ENCODE data around the gene OR10V1.
"Not testable (repeated sequence)": the region's sequence is repeated elsewhere in the genome, so short reads cannot be mapped to it uniquely, and the experiment has no call there.

The OR10V1 gene

GRCh38 chr11:59708537-59708936 lies 5.1 kb downstream of the OR10V1 start:
- Histone ChIP-seq H3K9me3 (replicated peaks; ENCODE audit: low read length) (no peaks in the 10 kb centered on the region), H3K9ac (ENCODE audit: low read depth, low read length) (no peak overlapping the region), H3K36me3 (ENCODE audit: insufficient read depth, low read length) (no peaks in the 10 kb centered on the region), H3K4me1 (ENCODE audit: control insufficient read depth, insufficient read depth, low read length) (peaks cover 29% of the 10 kb centered on the region), H3K4me3 (ENCODE audit: low read length) (no peak overlapping the region), H3K4me2 (ENCODE audit: low read length) (no peak overlapping the region), H3K27me3 (ENCODE audit: control insufficient read depth, insufficient read depth, low read length) (no peaks in the 10 kb centered on the region)

GRCh38 chr11:59707371-59707770 lies 6.3 kb downstream of the OR10V1 start:
- no peaks in the 10 kb centered on the region for H3K36me3 ChIP-seq (ENCODE audit: insufficient read depth, low read length)
- H3K4me3 ChIP-seq (ENCODE audit: low read length): no peak overlapping the region
- H3K4me1 ChIP-seq (ENCODE audit: control insufficient read depth, insufficient read depth, low read length): peaks cover 29% of the 10 kb centered on the region
- H3K9me3 ChIP-seq (replicated peaks; ENCODE audit: low read length): no peaks in the 10 kb centered on the region
- peak overlapping the region; percentile 6 for H3K4me2 ChIP-seq (ENCODE audit: low read length)
- H3K27me3 ChIP-seq (ENCODE audit: control insufficient read depth, insufficient read depth, low read length): no peaks in the 10 kb centered on the region
- no peak overlapping the region for H3K9ac ChIP-seq (ENCODE audit: low read depth, low read length)

- H3K4me3 ChIP-seq (ENCODE audit: low read length): no peak overlapping the region
- H3K4me1 ChIP-seq (ENCODE audit: control insufficient read depth, insufficient read depth, low read length): peaks cover 29% of the 10 kb centered on the region
- peak overlapping the region; percentile 34 for H3K4me2 ChIP-seq (ENCODE audit: low read length)
- no peaks in the 10 kb centered on the region for H3K36me3 ChIP-seq (ENCODE audit: insufficient read depth, low read length)
- H3K9ac ChIP-seq (ENCODE audit: low read depth, low read length): peak overlapping the region; percentile 23
- no peaks in the 10 kb centered on the region for H3K27me3 ChIP-seq (ENCODE audit: control insufficient read depth, insufficient read depth, low read length)
- H3K9me3 ChIP-seq (replicated peaks; ENCODE audit: low read length): no peaks in the 10 kb centered on the region
Measured at GRCh38 chr11:59706518-59707285, 6.9 kb downstream of the OR10V1 start.

GRCh38 chr11:59705294-59705693 lies 8.4 kb downstream of the OR10V1 start:
- H3K4me1 ChIP-seq (ENCODE audit: control insufficient read depth, insufficient read depth, low read length): peaks cover 25% of the 10 kb centered on the region
- no peaks in the 10 kb centered on the region for H3K9me3 ChIP-seq (replicated peaks; ENCODE audit: low read length)
- no peak overlapping the region for H3K9ac ChIP-seq (ENCODE audit: low read depth, low read length)
- no peak overlapping the region for H3K4me3 ChIP-seq (ENCODE audit: low read length)
- no peaks in the 10 kb centered on the region for H3K36me3 ChIP-seq (ENCODE audit: insufficient read depth, low read length)
- no peaks in the 10 kb centered on the region for H3K27me3 ChIP-seq (ENCODE audit: control insufficient read depth, insufficient read depth, low read length)
- no peak overlapping the region for H3K4me2 ChIP-seq (ENCODE audit: low read length)

GRCh38 chr11:59703515-59703914 lies 10.1 kb downstream of the OR10V1 start:
- H3K36me3 ChIP-seq (ENCODE audit: insufficient read depth, low read length); H3K9me3 ChIP-seq (replicated peaks; ENCODE audit: low read length); H3K27me3 ChIP-seq (ENCODE audit: control insufficient read depth, insufficient read depth, low read length); H3K4me3 ChIP-seq (ENCODE audit: low read length); H3K4me2 ChIP-seq (ENCODE audit: low read length); H3K9ac ChIP-seq (ENCODE audit: low read depth, low read length): not testable (repeated sequence)
- H3K4me1 ChIP-seq (ENCODE audit: control insufficient read depth, insufficient read depth, low read length): peaks cover 22% of the 10 kb centered on the region

GRCh38 chr11:59700157-59700556 lies 13.5 kb downstream of the OR10V1 start:
- H3K36me3 ChIP-seq (ENCODE audit: insufficient read depth, low read length); H3K9ac ChIP-seq (ENCODE audit: low read depth, low read length); H3K4me3 ChIP-seq (ENCODE audit: low read length); H3K4me1 ChIP-seq (ENCODE audit: control insufficient read depth, insufficient read depth, low read length); H3K27me3 ChIP-seq (ENCODE audit: control insufficient read depth, insufficient read depth, low read length); H3K9me3 ChIP-seq (replicated peaks; ENCODE audit: low read length); H3K4me2 ChIP-seq (ENCODE audit: low read length): not testable (repeated sequence)

- H3K4me3 ChIP-seq (ENCODE audit: low read length): no peak overlapping the region
- no peak overlapping the region for H3K9ac ChIP-seq (ENCODE audit: low read depth, low read length)
- H3K4me1 ChIP-seq (ENCODE audit: control insufficient read depth, insufficient read depth, low read length): no peaks in the 10 kb centered on the region
- H3K36me3 ChIP-seq (ENCODE audit: insufficient read depth, low read length): no peaks in the 10 kb centered on the region
- peaks cover 2% of the 10 kb centered on the region for H3K27me3 ChIP-seq (ENCODE audit: control insufficient read depth, insufficient read depth, low read length)
- no peaks in the 10 kb centered on the region for H3K9me3 ChIP-seq (replicated peaks; ENCODE audit: low read length)
- no peak overlapping the region for H3K4me2 ChIP-seq (ENCODE audit: low read length)
Measured at GRCh38 chr11:59698506-59698905, 15.1 kb downstream of the OR10V1 start.

GRCh38 chr11:59692915-59693314 lies 20.7 kb downstream of the OR10V1 start:
- Histone ChIP-seq H3K9ac (ENCODE audit: low read depth, low read length) (no peak overlapping the region), H3K4me3 (ENCODE audit: low read length) (no peak overlapping the region), H3K4me1 (ENCODE audit: control insufficient read depth, insufficient read depth, low read length) (no peaks in the 10 kb centered on the region), H3K4me2 (ENCODE audit: low read length) (no peak overlapping the region), H3K9me3 (replicated peaks; ENCODE audit: low read length) (no peaks in the 10 kb centered on the region), H3K27me3 (ENCODE audit: control insufficient read depth, insufficient read depth, low read length) (peaks cover 2% of the 10 kb centered on the region), H3K36me3 (ENCODE audit: insufficient read depth, low read length) (no peaks in the 10 kb centered on the region)

- Histone ChIP-seq H3K36me3 (ENCODE audit: insufficient read depth, low read length) (no peaks in the 10 kb centered on the region), H3K27me3 (ENCODE audit: control insufficient read depth, insufficient read depth, low read length) (peaks cover 10% of the 10 kb centered on the region), H3K9me3 (replicated peaks; ENCODE audit: low read length) (no peaks in the 10 kb centered on the region), H3K4me3 (ENCODE audit: low read length) (no peak overlapping the region), H3K9ac (ENCODE audit: low read depth, low read length) (no peak overlapping the region), H3K4me1 (ENCODE audit: control insufficient read depth, insufficient read depth, low read length) (no peaks in the 10 kb centered on the region), H3K4me2 (ENCODE audit: low read length) (no peak overlapping the region)
Measured at GRCh38 chr11:59691156-59691555, 22.5 kb downstream of the OR10V1 start.

- no peak overlapping the region for H3K4me2 ChIP-seq (ENCODE audit: low read length)
- no peaks in the 10 kb centered on the region for H3K4me1 ChIP-seq (ENCODE audit: control insufficient read depth, insufficient read depth, low read length)
- no peaks in the 10 kb centered on the region for H3K36me3 ChIP-seq (ENCODE audit: insufficient read depth, low read length)
Measured at GRCh38 chr11:59689015-59689414, 24.6 kb downstream of the OR10V1 start.

GRCh38 chr11:59681260-59681725 lies 32.4 kb downstream of the OR10V1 start:
- H3K4me3 ChIP-seq (ENCODE audit: low read length); H3K36me3 ChIP-seq (ENCODE audit: insufficient read depth, low read length); H3K4me1 ChIP-seq (ENCODE audit: control insufficient read depth, insufficient read depth, low read length); H3K4me2 ChIP-seq (ENCODE audit: low read length); H3K9ac ChIP-seq (ENCODE audit: low read depth, low read length); H3K9me3 ChIP-seq (replicated peaks; ENCODE audit: low read length): not testable (repeated sequence)
- peaks cover 14% of the 10 kb centered on the region for H3K27me3 ChIP-seq (ENCODE audit: control insufficient read depth, insufficient read depth, low read length)

More at GRCh38 chr11:59689015-59689414, 24.6 kb downstream of the OR10V1 start:
- Histone ChIP-seq H3K27me3 (ENCODE audit: control insufficient read depth, insufficient read depth, low read length) (peaks cover 19% of the 10 kb centered on the region), H3K9ac (ENCODE audit: low read depth, low read length) (no peak overlapping the region), H3K4me3 (ENCODE audit: low read length) (no peak overlapping the region), H3K9me3 (replicated peaks; ENCODE audit: low read length) (peaks cover 5% of the 10 kb centered on the region)

All from skeletal muscle satellite cell (primary cell).